Sigmoid colon (tissue), 4 donors: ENCODE measurements around the gene MAGEA9B.

Experiments used
- EP300 ChIP-seq, 4 donors: sonication (generic); formaldehyde crosslinking; IDR thresholded peaks; one replicate each; pipeline ENCODE4 v1.6.1; 2017; ENCODE audit warnings: antibody characterized with exemption in 4 of 4
- POLR2A ChIP-seq, 2 donors: fragments of 450-650 bp; IDR thresholded peaks; one replicate each; pipeline ENCODE4 v1.6.1; 2016; ENCODE audit warnings: antibody characterized with exemption in 2 of 2, mild to moderate bottlenecking in 2 of 2, moderate library complexity in 2 of 2
- POLR2AphosphoS5 ChIP-seq, 4 donors: sonication (generic); formaldehyde crosslinking; IDR thresholded peaks; one replicate each; pipeline ENCODE4 v1.6.1; 2017; ENCODE audit warnings: antibody characterized with exemption in 4 of 4
- TF ChIP-seq, protein P1 (sequence below), 4 experiments: fragments of 450-650 bp in 3 of 4; fragments of 200-600 bp in 1 of 4; IDR thresholded peaks; one replicate each; pipeline ENCODE4 v1.5.1; 2016 to 2019; ENCODE audit warnings: antibody characterized with exemption in 4 of 4, mild to moderate bottlenecking in 3 of 4, moderate library complexity in 2 of 4

DNA sequence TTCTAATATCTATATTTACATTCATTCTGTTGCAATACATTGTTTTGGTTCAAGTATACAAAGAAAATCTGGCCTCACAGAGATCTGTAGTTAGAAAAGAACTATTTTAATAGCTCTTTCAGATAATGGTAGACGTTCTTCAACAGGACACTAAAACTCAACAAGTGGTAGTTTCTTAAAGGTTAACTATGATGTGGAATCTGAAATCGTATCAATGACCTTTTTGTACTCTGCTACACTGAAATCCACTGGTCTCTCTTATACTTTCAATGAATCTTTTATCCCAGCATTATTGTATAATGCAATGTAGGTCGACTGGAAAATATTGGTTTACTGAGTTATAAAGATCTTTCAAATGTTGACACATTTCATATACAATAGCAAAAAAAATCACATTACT lies 31.6 kb upstream of the MAGEA9B start:
- TF ChIP-seq, protein P1, sequence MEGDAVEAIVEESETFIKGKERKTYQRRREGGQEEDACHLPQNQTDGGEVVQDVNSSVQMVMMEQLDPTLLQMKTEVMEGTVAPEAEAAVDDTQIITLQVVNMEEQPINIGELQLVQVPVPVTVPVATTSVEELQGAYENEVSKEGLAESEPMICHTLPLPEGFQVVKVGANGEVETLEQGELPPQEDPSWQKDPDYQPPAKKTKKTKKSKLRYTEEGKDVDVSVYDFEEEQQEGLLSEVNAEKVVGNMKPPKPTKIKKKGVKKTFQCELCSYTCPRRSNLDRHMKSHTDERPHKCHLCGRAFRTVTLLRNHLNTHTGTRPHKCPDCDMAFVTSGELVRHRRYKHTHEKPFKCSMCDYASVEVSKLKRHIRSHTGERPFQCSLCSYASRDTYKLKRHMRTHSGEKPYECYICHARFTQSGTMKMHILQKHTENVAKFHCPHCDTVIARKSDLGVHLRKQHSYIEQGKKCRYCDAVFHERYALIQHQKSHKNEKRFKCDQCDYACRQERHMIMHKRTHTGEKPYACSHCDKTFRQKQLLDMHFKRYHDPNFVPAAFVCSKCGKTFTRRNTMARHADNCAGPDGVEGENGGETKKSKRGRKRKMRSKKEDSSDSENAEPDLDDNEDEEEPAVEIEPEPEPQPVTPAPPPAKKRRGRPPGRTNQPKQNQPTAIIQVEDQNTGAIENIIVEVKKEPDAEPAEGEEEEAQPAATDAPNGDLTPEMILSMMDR (IDR thresholded peaks at IDR 0.05) = no peak
- TF ChIP-seq POLR2A (IDR thresholded peaks at IDR 0.05) (no peak), EP300 (IDR thresholded peaks at IDR 0.05) (no peak), POLR2AphosphoS5 (IDR thresholded peaks at IDR 0.05) (no peak)
